Nephron (organoid): ENCODE measurements around the gene SLC35D3.
A peak's percentile ranks its signal among the peaks of the same experiment; 100 is the strongest.

Experiments used
- H3K27ac Mint-ChIP-seq, 3 experiments: 2 replicates each; pipeline ENCODE4 v1.8.0; 2020; ENCODE audit warnings: mixed read lengths in 3 of 3, mild to moderate bottlenecking in 2 of 3, moderate library complexity in 1 of 3
- H3K27me3 Mint-ChIP-seq: 2 replicates; pipeline ENCODE4 v1.8.0; 2021; ENCODE audit warnings: low read depth, mild to moderate bottlenecking, moderate library complexity, mixed read lengths
- H3K36me3 Mint-ChIP-seq: 2 replicates; pipeline ENCODE4 v1.8.0; 2020; ENCODE audit warnings: low read depth, mixed read lengths
- H3K4me1 Mint-ChIP-seq: 2 replicates; pipeline ENCODE4 v1.8.0; 2020; ENCODE audit warnings: mixed read lengths
- H3K4me3 Mint-ChIP-seq, 3 experiments: 2 replicates each; pipeline ENCODE4 v1.8.0; 2020; ENCODE audit warnings: mild to moderate bottlenecking in 3 of 3, mixed read lengths in 3 of 3, moderate library complexity in 2 of 3
- H3K9me3 Mint-ChIP-seq: 2 replicates; pipeline ENCODE4 v1.8.0; 2020; ENCODE audit warnings: mixed read lengths
- TF ChIP-seq, protein P1 (sequence below), 3 experiments: fragments of 200-600 bp; sonication (generic); IDR thresholded peaks; one replicate each; pipeline ENCODE4 v1.5.0; 2021; ENCODE audit warnings: antibody characterized with exemption in 3 of 3; ENCODE audit not compliant: unreplicated experiment in 3 of 3

SLC35D3 gene

GRCh38 chr6:136889271-136890193, 32.6 kb upstream of the SLC35D3 start:
- no peaks in the 10 kb centered on the region for H3K9me3 Mint-ChIP-seq

GRCh38 chr6:136890194-136890839, 31.8 kb upstream of the SLC35D3 start:
- TF ChIP-seq, protein P1, sequence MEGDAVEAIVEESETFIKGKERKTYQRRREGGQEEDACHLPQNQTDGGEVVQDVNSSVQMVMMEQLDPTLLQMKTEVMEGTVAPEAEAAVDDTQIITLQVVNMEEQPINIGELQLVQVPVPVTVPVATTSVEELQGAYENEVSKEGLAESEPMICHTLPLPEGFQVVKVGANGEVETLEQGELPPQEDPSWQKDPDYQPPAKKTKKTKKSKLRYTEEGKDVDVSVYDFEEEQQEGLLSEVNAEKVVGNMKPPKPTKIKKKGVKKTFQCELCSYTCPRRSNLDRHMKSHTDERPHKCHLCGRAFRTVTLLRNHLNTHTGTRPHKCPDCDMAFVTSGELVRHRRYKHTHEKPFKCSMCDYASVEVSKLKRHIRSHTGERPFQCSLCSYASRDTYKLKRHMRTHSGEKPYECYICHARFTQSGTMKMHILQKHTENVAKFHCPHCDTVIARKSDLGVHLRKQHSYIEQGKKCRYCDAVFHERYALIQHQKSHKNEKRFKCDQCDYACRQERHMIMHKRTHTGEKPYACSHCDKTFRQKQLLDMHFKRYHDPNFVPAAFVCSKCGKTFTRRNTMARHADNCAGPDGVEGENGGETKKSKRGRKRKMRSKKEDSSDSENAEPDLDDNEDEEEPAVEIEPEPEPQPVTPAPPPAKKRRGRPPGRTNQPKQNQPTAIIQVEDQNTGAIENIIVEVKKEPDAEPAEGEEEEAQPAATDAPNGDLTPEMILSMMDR (IDR thresholded peaks at IDR 0.05; ENCODE audit: unreplicated experiment in 3 of 3) = no peak
- H3K27ac Mint-ChIP-seq = peak overlapping the region; percentile 12 to 56 (median 20)
- no peak overlapping the region for H3K4me3 Mint-ChIP-seq
- H3K4me1 Mint-ChIP-seq = peaks cover 31% of the 10 kb centered on the region
- H3K36me3 Mint-ChIP-seq = peaks cover 4% of the 10 kb centered on the region
- no peaks in the 10 kb centered on the region for H3K27me3 Mint-ChIP-seq
- H3K9me3 Mint-ChIP-seq = no peaks in the 10 kb centered on the region

More at GRCh38 chr6:136889271-136890193, 32.6 kb upstream of the SLC35D3 start:
- TF ChIP-seq, protein P1 (IDR thresholded peaks at IDR 0.05; ENCODE audit: unreplicated experiment in 3 of 3) = no peak
- Mint-ChIP-seq H3K4me3 (no peak overlapping the region), H3K27ac (peak overlapping the region in 1 of 3 experiments; percentile 56), H3K27me3 (no peaks in the 10 kb centered on the region), H3K4me1 (peaks cover 31% of the 10 kb centered on the region), H3K36me3 (peaks cover 4% of the 10 kb centered on the region)

DNA sequence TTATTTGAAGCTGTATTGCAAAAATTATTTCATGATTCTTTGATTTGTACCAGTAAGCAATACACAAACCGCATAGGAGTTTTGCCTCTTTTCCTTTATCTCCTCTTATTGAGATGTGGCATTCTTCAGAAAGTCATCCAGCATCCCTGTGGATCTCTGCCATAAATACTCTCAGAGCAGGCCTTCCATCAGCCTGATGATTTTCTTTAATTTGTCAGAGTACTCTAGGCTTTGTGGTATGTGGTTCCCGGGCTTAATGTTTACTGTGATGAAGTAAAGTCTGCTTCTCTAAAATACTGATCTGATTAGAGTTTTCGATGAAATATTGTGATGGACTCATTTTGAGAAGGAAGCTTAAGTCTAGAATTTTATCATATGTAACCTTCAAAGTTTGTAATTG, 31.1 kb upstream of the SLC35D3 start:
- Mint-ChIP-seq H3K4me1 (peaks cover 31% of the 10 kb centered on the region), H3K27ac (no peak overlapping the region), H3K4me3 (no peak overlapping the region), H3K27me3 (no peaks in the 10 kb centered on the region), H3K9me3 (no peaks in the 10 kb centered on the region), H3K36me3 (peaks cover 4% of the 10 kb centered on the region)
- TF ChIP-seq, protein P1 (IDR thresholded peaks at IDR 0.05; ENCODE audit: unreplicated experiment in 3 of 3) = no peak

- TF ChIP-seq, protein P1 (IDR thresholded peaks at IDR 0.05; ENCODE audit: unreplicated experiment in 3 of 3) = no peak
- Mint-ChIP-seq H3K27me3 (no peaks in the 10 kb centered on the region), H3K4me3 (no peak overlapping the region), H3K27ac (no peak overlapping the region), H3K36me3 (peaks cover 4% of the 10 kb centered on the region), H3K4me1 (peaks cover 26% of the 10 kb centered on the region), H3K9me3 (no peaks in the 10 kb centered on the region)
Measured at GRCh38 chr6:136893187-136893586, 28.9 kb upstream of the SLC35D3 start.

GRCh38 chr6:136895901-136896300, 26.2 kb upstream of the SLC35D3 start:
- H3K27me3 Mint-ChIP-seq = no peaks in the 10 kb centered on the region
- H3K27ac Mint-ChIP-seq = no peak overlapping the region
- H3K36me3 Mint-ChIP-seq = peaks cover 10% of the 10 kb centered on the region
- TF ChIP-seq, protein P1 (IDR thresholded peaks at IDR 0.05; ENCODE audit: unreplicated experiment in 3 of 3) = no peak
- no peak overlapping the region for H3K4me3 Mint-ChIP-seq
- H3K4me1 Mint-ChIP-seq = peaks cover 3% of the 10 kb centered on the region
- H3K9me3 Mint-ChIP-seq = no peaks in the 10 kb centered on the region
